H9 (cell line): Measurements from ENCODE around the gene FCGR3A. TPM values are rescaled to one million over a fixed set of nuclear protein-coding genes. Genes with fewer than 3 reads are reported as not detected.
"Not testable (repeated sequence)": the region's sequence is repeated elsewhere in the genome, so short reads cannot be mapped to it uniquely, and the experiment has no call there.

Experiments
- DNase-seq: peaks from one replicate; pipeline ENCODE4 v3.0.0-alpha.2; 2017
- H2AFZ ChIP-seq: one replicate; pipeline ENCODE4 v1.6.1; 2013; ENCODE audit warnings: mild to moderate bottlenecking, low read length, control low read depth, moderate library complexity
- H2AK5ac ChIP-seq: 2 replicates; pipeline ENCODE4 v1.6.1; 2013; ENCODE audit warnings: low read length, control low read depth, mixed read lengths; ENCODE audit not compliant: insufficient read length
- H2BK120ac ChIP-seq: one replicate; pipeline ENCODE4 v1.6.1; 2013; ENCODE audit warnings: low read depth, mild to moderate bottlenecking, low read length, control low read depth, inconsistent platforms; ENCODE audit not compliant: poor library complexity, severe bottlenecking
- H2BK12ac ChIP-seq: 2 replicates; pipeline ENCODE4 v1.6.1; 2013; ENCODE audit warnings: low read length, control low read depth, mixed read lengths, low read depth; ENCODE audit not compliant: insufficient read length
- H2BK15ac ChIP-seq: 2 replicates; pipeline ENCODE4 v1.6.1; 2013; ENCODE audit warnings: low read depth, low read length, control low read depth
- H2BK20ac ChIP-seq: one replicate; pipeline ENCODE4 v1.6.1; 2013; ENCODE audit warnings: low read depth, mild to moderate bottlenecking, low read length, control low read depth, inconsistent platforms; ENCODE audit not compliant: poor library complexity, severe bottlenecking
- H2BK5ac ChIP-seq: 2 replicates; pipeline ENCODE4 v1.6.1; 2013; ENCODE audit warnings: low read length, control low read depth, mixed read lengths; ENCODE audit not compliant: insufficient read length
- H3K14ac ChIP-seq: 2 replicates; pipeline ENCODE4 v1.6.1; 2013; ENCODE audit warnings: low read length, control low read depth; ENCODE audit not compliant: insufficient read depth
- H3K18ac ChIP-seq: 2 replicates; pipeline ENCODE4 v1.6.1; 2013; ENCODE audit warnings: low read depth, mild to moderate bottlenecking, mixed read lengths, low read length, control low read depth; ENCODE audit not compliant: insufficient read length
- H3K23ac ChIP-seq: 2 replicates; pipeline ENCODE4 v1.6.1; 2013; ENCODE audit warnings: low read length, control low read depth, mixed read lengths, low read depth; ENCODE audit not compliant: insufficient read length
- H3K23me2 ChIP-seq: 2 replicates; pipeline ENCODE4 v1.6.1; 2013; ENCODE audit warnings: low read depth, mild to moderate bottlenecking, mixed read lengths, low read length, control low read depth; ENCODE audit not compliant: insufficient read length, poor library complexity, severe bottlenecking
- H3K27ac ChIP-seq: 2 replicates; pipeline ENCODE4 v1.5.1; 2013; ENCODE audit warnings: low read length, control low read depth, mixed read lengths, low read depth; ENCODE audit not compliant: insufficient read length
- H3K27me3 ChIP-seq: 2 replicates; pipeline ENCODE4 v1.6.1; 2013; ENCODE audit warnings: low read length, control low read depth, inconsistent platforms; ENCODE audit not compliant: insufficient read depth
- H3K4ac ChIP-seq: 2 replicates; pipeline ENCODE4 v1.6.1; 2013; ENCODE audit warnings: low read depth, mild to moderate bottlenecking, control low read depth, inconsistent platforms, low read length, moderate library complexity
- H3K4me1 ChIP-seq: 2 replicates; pipeline ENCODE4 v1.6.1; 2013; ENCODE audit warnings: low read length, control low read depth, inconsistent platforms; ENCODE audit not compliant: insufficient read depth
- H3K4me2 ChIP-seq: 2 replicates; pipeline ENCODE4 v1.6.1; 2013; ENCODE audit warnings: low read length, control low read depth, mixed read lengths; ENCODE audit not compliant: insufficient read length, insufficient read depth
- H3K56ac ChIP-seq: 2 replicates; pipeline ENCODE4 v1.6.1; 2013; ENCODE audit warnings: low read depth, mild to moderate bottlenecking, mixed read lengths, low read length, control low read depth; ENCODE audit not compliant: insufficient read length
- H3K79me1 ChIP-seq: 2 replicates; pipeline ENCODE4 v1.6.1; 2013; ENCODE audit warnings: low read depth, mild to moderate bottlenecking, moderate library complexity, low read length, control low read depth, inconsistent platforms; ENCODE audit not compliant: insufficient read depth, poor library complexity, severe bottlenecking
- H3K79me2 ChIP-seq: 2 replicates; pipeline ENCODE4 v1.6.1; 2013; ENCODE audit warnings: low read length, control low read depth, inconsistent platforms; ENCODE audit not compliant: insufficient read depth
- H3K9ac ChIP-seq: 2 replicates; pipeline ENCODE4 v1.6.1; 2013; ENCODE audit warnings: low read length, control low read depth, mixed read lengths; ENCODE audit not compliant: insufficient read length; ENCODE audit errors: extremely low read depth
- H3K9me3 ChIP-seq: one replicate; pipeline ENCODE4 v1.6.1; 2013; ENCODE audit warnings: low read depth, low read length, inconsistent platforms; ENCODE audit not compliant: control insufficient read depth
- H3T11ph ChIP-seq: one replicate; pipeline ENCODE4 v1.6.1; 2013; ENCODE audit warnings: mild to moderate bottlenecking, low read length, control low read depth, inconsistent platforms
- H4K20me1 ChIP-seq: one replicate; pipeline ENCODE4 v1.6.1; 2013; ENCODE audit not compliant: control insufficient read depth, insufficient read length, insufficient read depth
- H4K5ac ChIP-seq: 2 replicates; pipeline ENCODE4 v1.6.1; 2013; ENCODE audit warnings: low read depth, mild to moderate bottlenecking, mixed read lengths, low read length, control low read depth; ENCODE audit not compliant: insufficient read length
- H4K8ac ChIP-seq: replicated peaks from 2 replicates; pipeline ENCODE4 v1.6.1; 2013; ENCODE audit warnings: low read length, control low read depth, mixed read lengths, low read depth; ENCODE audit not compliant: insufficient read length
- H4K91ac ChIP-seq: 2 replicates; pipeline ENCODE4 v1.6.1; 2013; ENCODE audit warnings: low read depth, mild to moderate bottlenecking, moderate library complexity, mixed read lengths, low read length, control low read depth; ENCODE audit not compliant: insufficient read length
- H3K27ac Mint-ChIP-seq, 3 experiments: 2 replicates in 2 of 3; 3 replicates in 1 of 3; pipeline ENCODE4 v1.8.0; 2020 to 2021; ENCODE audit warnings: mixed read lengths in 3 of 3, mild to moderate bottlenecking in 1 of 3, moderate library complexity in 1 of 3
- H3K27me3 Mint-ChIP-seq: 2 replicates; pipeline ENCODE4 v1.8.0; 2021; ENCODE audit warnings: low read depth, mild to moderate bottlenecking, moderate library complexity, mixed read lengths
- H3K36me3 Mint-ChIP-seq, 3 experiments: 2 replicates in 2 of 3; 3 replicates in 1 of 3; pipeline ENCODE4 v1.8.0; 2020 to 2021; ENCODE audit warnings: low read depth in 3 of 3, mixed read lengths in 3 of 3; ENCODE audit not compliant: insufficient read depth in 1 of 3
- H3K4me1 Mint-ChIP-seq, 2 experiments: 2 replicates each; pipeline ENCODE4 v1.8.0; 2020; ENCODE audit warnings: mixed read lengths in 2 of 2
- H3K4me3 Mint-ChIP-seq, 2 experiments: 2 replicates in 1 of 2; 3 replicates in 1 of 2; pipeline ENCODE4 v1.8.0; 2020 to 2021; ENCODE audit warnings: mild to moderate bottlenecking in 2 of 2, mixed read lengths in 2 of 2, moderate library complexity in 1 of 2
- H3K9me3 Mint-ChIP-seq, 2 experiments: 2 replicates in 1 of 2; 3 replicates in 1 of 2; pipeline ENCODE4 v1.8.0; 2020; ENCODE audit warnings: mild to moderate bottlenecking in 2 of 2, mixed read lengths in 2 of 2, moderate library complexity in 1 of 2
- WGBS: extraction: QIAGEN DNeasy Blood & Tissue Kit; methylation state at CpG from one replicate; pipeline ENCODE4 v1.1.7; 2013; ENCODE audit warnings: missing lambda C conversion rate, low lambda C conversion rate, mixed read lengths; ENCODE audit not compliant: insufficient read length; ENCODE audit errors: extremely low coverage; 5-methylcytosine and 5-hydroxymethylcytosine counted together
- total RNA-seq: library from RNA; stranded (reverse); gene quantifications from 2 replicates; pipeline ENCODE4 v1.2.1, GENCODE V29; 2021

Gene FCGR3A
- total RNA-seq, 1 experiment from 2014 or later, result not detected

DNA sequence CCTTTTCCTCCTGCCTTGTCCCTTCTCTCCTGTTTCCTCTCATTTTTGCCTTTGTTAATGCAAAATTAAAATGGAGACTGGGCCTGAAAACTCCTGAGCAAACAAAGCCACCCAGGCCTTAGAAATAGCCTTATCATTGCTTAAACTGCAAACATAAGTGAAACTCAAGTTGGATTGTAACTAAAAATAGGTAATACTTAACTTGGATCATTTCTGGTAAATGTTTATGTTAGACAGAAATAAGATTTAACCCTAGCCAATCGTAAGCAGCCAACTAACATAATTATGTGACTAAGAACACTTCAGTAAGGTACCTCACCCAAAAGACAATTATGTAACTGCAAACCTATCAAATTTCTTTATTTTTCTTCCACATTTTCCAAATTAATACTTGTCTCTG, 35.7 kb downstream of the FCGR3A start:
- not testable (repeated sequence) for H3K79me1 ChIP-seq, H3K14ac ChIP-seq, H2AFZ ChIP-seq, H3K27ac Mint-ChIP-seq, H3K23me2 ChIP-seq, H4K91ac ChIP-seq, H4K5ac ChIP-seq, H2BK12ac ChIP-seq, H2BK20ac ChIP-seq, H3T11ph ChIP-seq, H3K56ac ChIP-seq, H4K20me1 ChIP-seq, H3K18ac ChIP-seq, H2BK120ac ChIP-seq, DNase-seq, H3K36me3 Mint-ChIP-seq, H3K27me3 ChIP-seq, H2AK5ac ChIP-seq, H3K9ac ChIP-seq, H4K8ac ChIP-seq, H3K79me2 ChIP-seq, H3K4ac ChIP-seq, H3K4me1 ChIP-seq, H3K9me3 ChIP-seq, H3K23ac ChIP-seq, H3K27me3 Mint-ChIP-seq, H2BK15ac ChIP-seq, H3K9me3 Mint-ChIP-seq, H3K27ac ChIP-seq, H2BK5ac ChIP-seq, H3K4me3 Mint-ChIP-seq, H3K4me2 ChIP-seq
- peaks cover 3 to 13% of the 10 kb centered on the region in 2 experiments; a peak in 3 of 4 replicates for H3K4me1 Mint-ChIP-seq
- WGBS, result no CpG with 5 or more reads among the region's 1 CpG

DNA sequence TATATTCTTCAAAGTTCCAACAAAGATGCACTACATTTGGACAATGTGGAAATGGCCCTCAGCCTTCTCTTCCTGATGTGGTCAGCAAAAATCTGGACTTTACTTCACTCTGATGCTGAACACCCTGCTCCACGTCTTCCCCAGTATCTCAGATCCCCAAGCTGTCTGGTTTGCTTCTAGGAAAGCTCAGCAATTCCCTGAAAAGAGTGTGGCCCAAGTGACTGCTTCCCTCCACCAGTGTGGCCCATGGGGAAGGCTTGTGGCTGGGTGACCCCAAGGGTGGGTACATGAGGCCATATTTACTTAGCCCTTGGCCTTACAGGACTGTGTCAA, 36.2 kb downstream of the FCGR3A start:
- not testable (repeated sequence) for H3K27me3 Mint-ChIP-seq, H3K27me3 ChIP-seq, H4K91ac ChIP-seq, H2BK15ac ChIP-seq, H2AFZ ChIP-seq, H3K4me2 ChIP-seq, H3K4ac ChIP-seq, H3K36me3 Mint-ChIP-seq, H3K9me3 ChIP-seq, H3K79me2 ChIP-seq, H3K79me1 ChIP-seq, H3K27ac Mint-ChIP-seq, H4K8ac ChIP-seq, DNase-seq, H2BK5ac ChIP-seq, H2BK20ac ChIP-seq, H3K18ac ChIP-seq, H3K23ac ChIP-seq, H4K5ac ChIP-seq, H3T11ph ChIP-seq, H2AK5ac ChIP-seq, H3K23me2 ChIP-seq, H3K9me3 Mint-ChIP-seq, H3K4me1 ChIP-seq, H2BK12ac ChIP-seq, H3K9ac ChIP-seq, H4K20me1 ChIP-seq, H3K4me3 Mint-ChIP-seq, H2BK120ac ChIP-seq, H3K27ac ChIP-seq, H3K14ac ChIP-seq, H3K56ac ChIP-seq
- peaks cover 2 to 13% of the 10 kb centered on the region in 2 experiments; a peak in 3 of 4 replicates for H3K4me1 Mint-ChIP-seq
- no CpG with 5 or more reads among the region's 1 CpG for WGBS
